GM23338 (cell line): Measurements from ENCODE around the gene SLC9A8.

Experiments used
- CTCF ChIP-seq, 2 experiments: fragments of 200-600 bp in 1 of 2; sonication (generic) in 1 of 2; conservative IDR thresholded peaks; 2 replicates each; pipeline versions ENCODE4 v1.5.1 to v1.6.1; 2016 to 2017; ENCODE audit warnings: antibody characterized with exemption in 2 of 2, low read depth in 2 of 2, mild to moderate bottlenecking in 2 of 2, moderate library complexity in 1 of 2
- ETS1 ChIP-seq: IDR thresholded peaks from 2 replicates; pipeline ENCODE4 v1.6.1; 2016; ENCODE audit warnings: antibody characterized with exemption
- EZH2 ChIP-seq: fragments of 200-600 bp; sonication (generic); IDR thresholded peaks from one replicate; pipeline ENCODE4 v1.8.0; 2017; ENCODE audit warnings: antibody characterized with exemption, mild to moderate bottlenecking, low read depth; ENCODE audit not compliant: unreplicated experiment
- EZH2phosphoT487 ChIP-seq: fragments of 200-600 bp; sonication (generic); IDR thresholded peaks from one replicate; pipeline ENCODE4 v1.8.1; 2018; ENCODE audit warnings: antibody characterized with exemption; ENCODE audit not compliant: unreplicated experiment
- POLR2AphosphoS5 ChIP-seq: IDR thresholded peaks from 2 replicates; pipeline ENCODE4 v1.6.1; 2016; ENCODE audit warnings: antibody characterized with exemption, low read depth

GRCh38 chr20:49784291-49784690, 28.3 kb upstream of the SLC9A8 start:
- TF ChIP-seq CTCF (conservative IDR thresholded peaks at IDR 0.05; ENCODE audit: low read depth in 2 of 2): no peak
- TF ChIP-seq POLR2AphosphoS5: no peak
- TF ChIP-seq EZH2: no peak
- no peak for TF ChIP-seq ETS1
- no peak for TF ChIP-seq EZH2phosphoT487
